ENCODE results near the gene PTPRD. TPM values are rescaled to one million over a fixed set of nuclear protein-coding genes. Genes with fewer than 3 reads are reported as not detected.

The PTPRD gene
- total and polyA plus RNA-seq, 9 of the 15 experiments (the other 6 are each of a cell fraction or from before 2014, with no cell fraction given), result 0.11 TPM; not detected in 8

GRCh38 chr9:8725635-8726034, 1887.2 kb downstream of the PTPRD start:
- H2AFZ ChIP-seq (ENCODE audit: low read depth, low read length), result no peak overlapping the region
- H3K9me1 ChIP-seq (ENCODE audit: control insufficient read depth, insufficient read depth, low read length), result no peaks in the 10 kb centered on the region
- H3K27ac ChIP-seq (ENCODE audit: extremely low read depth, low read depth, low read length), result no peak overlapping the region
- H3K79me2 ChIP-seq (ENCODE audit: control insufficient read depth, insufficient read depth, low read length), result no peaks in the 10 kb centered on the region
- BruUV-seq (replicated peaks), result no TSS peak
- H3K4me3 ChIP-seq, result no peak overlapping the region
- no peaks in the 10 kb centered on the region for H3K9me3 ChIP-seq (replicated peaks; ENCODE audit: control insufficient read depth, insufficient read depth, low read depth, low read length)
- FAIRE-seq, result no peak
- no peak for DNase-seq (ENCODE audit: extremely low read depth in 1 of 4, low spot score in 3 of 4)
- H3K4me1 ChIP-seq (replicated peaks in 1 of 2; ENCODE audit: control insufficient read depth in 2 of 2, insufficient read depth in 2 of 2, low read length in 2 of 2), result no peaks in the 10 kb centered on the region
- no peak overlapping the region for H3K4me2 ChIP-seq (ENCODE audit: insufficient read depth, low read length)
- intact Hi-C loops (cut with micrococcal nuclease), result no loop called here
- H4K20me1 ChIP-seq (replicated peaks; ENCODE audit: control insufficient read depth, insufficient read depth, low read length), result no peaks in the 10 kb centered on the region
- H3K9ac ChIP-seq (ENCODE audit: insufficient read depth in 1 of 2, low read depth in 2 of 2, low read length in 2 of 2), result no peak overlapping the region
- no peaks in the 10 kb centered on the region for H3K27me3 ChIP-seq (ENCODE audit: control insufficient read depth in 2 of 2, insufficient read depth in 2 of 2, low read length in 2 of 2)
- ChIA-PET POLR2A (no interaction called here), CTCF (ENCODE audit: low intra/inter-chr PET ratio) (no interaction called here)
- ATAC-seq, result no peak
- WGBS (ENCODE audit: insufficient coverage, low coverage, missing lambda C conversion rate), result 0% methylated on average over 1 of the region's 1 CpG
- H3K36me3 ChIP-seq (ENCODE audit: control insufficient read depth, insufficient read depth, low read length), result no peaks in the 10 kb centered on the region
- in situ Hi-C loops (cut with MboI), result no loop called here
- TF ChIP-seq, protein P1, sequence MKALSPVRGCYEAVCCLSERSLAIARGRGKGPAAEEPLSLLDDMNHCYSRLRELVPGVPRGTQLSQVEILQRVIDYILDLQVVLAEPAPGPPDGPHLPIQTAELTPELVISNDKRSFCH (CRISPR knock-in tag; IDR thresholded peaks at IDR 0.05), result no peak
- TF ChIP-seq, protein P1 (tag; IDR thresholded peaks at IDR 0.05), result no peak
- TF ChIP-seq ZKSCAN8 (CRISPR knock-in tag; IDR thresholded peaks at IDR 0.05), result no peak
- no peak for TF ChIP-seq MLLT1 (IDR thresholded peaks at IDR 0.05)
- TF ChIP-seq, protein P2, sequence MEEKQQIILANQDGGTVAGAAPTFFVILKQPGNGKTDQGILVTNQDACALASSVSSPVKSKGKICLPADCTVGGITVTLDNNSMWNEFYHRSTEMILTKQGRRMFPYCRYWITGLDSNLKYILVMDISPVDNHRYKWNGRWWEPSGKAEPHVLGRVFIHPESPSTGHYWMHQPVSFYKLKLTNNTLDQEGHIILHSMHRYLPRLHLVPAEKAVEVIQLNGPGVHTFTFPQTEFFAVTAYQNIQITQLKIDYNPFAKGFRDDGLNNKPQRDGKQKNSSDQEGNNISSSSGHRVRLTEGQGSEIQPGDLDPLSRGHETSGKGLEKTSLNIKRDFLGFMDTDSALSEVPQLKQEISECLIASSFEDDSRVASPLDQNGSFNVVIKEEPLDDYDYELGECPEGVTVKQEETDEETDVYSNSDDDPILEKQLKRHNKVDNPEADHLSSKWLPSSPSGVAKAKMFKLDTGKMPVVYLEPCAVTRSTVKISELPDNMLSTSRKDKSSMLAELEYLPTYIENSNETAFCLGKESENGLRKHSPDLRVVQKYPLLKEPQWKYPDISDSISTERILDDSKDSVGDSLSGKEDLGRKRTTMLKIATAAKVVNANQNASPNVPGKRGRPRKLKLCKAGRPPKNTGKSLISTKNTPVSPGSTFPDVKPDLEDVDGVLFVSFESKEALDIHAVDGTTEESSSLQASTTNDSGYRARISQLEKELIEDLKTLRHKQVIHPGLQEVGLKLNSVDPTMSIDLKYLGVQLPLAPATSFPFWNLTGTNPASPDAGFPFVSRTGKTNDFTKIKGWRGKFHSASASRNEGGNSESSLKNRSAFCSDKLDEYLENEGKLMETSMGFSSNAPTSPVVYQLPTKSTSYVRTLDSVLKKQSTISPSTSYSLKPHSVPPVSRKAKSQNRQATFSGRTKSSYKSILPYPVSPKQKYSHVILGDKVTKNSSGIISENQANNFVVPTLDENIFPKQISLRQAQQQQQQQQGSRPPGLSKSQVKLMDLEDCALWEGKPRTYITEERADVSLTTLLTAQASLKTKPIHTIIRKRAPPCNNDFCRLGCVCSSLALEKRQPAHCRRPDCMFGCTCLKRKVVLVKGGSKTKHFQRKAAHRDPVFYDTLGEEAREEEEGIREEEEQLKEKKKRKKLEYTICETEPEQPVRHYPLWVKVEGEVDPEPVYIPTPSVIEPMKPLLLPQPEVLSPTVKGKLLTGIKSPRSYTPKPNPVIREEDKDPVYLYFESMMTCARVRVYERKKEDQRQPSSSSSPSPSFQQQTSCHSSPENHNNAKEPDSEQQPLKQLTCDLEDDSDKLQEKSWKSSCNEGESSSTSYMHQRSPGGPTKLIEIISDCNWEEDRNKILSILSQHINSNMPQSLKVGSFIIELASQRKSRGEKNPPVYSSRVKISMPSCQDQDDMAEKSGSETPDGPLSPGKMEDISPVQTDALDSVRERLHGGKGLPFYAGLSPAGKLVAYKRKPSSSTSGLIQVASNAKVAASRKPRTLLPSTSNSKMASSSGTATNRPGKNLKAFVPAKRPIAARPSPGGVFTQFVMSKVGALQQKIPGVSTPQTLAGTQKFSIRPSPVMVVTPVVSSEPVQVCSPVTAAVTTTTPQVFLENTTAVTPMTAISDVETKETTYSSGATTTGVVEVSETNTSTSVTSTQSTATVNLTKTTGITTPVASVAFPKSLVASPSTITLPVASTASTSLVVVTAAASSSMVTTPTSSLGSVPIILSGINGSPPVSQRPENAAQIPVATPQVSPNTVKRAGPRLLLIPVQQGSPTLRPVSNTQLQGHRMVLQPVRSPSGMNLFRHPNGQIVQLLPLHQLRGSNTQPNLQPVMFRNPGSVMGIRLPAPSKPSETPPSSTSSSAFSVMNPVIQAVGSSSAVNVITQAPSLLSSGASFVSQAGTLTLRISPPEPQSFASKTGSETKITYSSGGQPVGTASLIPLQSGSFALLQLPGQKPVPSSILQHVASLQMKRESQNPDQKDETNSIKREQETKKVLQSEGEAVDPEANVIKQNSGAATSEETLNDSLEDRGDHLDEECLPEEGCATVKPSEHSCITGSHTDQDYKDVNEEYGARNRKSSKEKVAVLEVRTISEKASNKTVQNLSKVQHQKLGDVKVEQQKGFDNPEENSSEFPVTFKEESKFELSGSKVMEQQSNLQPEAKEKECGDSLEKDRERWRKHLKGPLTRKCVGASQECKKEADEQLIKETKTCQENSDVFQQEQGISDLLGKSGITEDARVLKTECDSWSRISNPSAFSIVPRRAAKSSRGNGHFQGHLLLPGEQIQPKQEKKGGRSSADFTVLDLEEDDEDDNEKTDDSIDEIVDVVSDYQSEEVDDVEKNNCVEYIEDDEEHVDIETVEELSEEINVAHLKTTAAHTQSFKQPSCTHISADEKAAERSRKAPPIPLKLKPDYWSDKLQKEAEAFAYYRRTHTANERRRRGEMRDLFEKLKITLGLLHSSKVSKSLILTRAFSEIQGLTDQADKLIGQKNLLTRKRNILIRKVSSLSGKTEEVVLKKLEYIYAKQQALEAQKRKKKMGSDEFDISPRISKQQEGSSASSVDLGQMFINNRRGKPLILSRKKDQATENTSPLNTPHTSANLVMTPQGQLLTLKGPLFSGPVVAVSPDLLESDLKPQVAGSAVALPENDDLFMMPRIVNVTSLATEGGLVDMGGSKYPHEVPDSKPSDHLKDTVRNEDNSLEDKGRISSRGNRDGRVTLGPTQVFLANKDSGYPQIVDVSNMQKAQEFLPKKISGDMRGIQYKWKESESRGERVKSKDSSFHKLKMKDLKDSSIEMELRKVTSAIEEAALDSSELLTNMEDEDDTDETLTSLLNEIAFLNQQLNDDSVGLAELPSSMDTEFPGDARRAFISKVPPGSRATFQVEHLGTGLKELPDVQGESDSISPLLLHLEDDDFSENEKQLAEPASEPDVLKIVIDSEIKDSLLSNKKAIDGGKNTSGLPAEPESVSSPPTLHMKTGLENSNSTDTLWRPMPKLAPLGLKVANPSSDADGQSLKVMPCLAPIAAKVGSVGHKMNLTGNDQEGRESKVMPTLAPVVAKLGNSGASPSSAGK (IDR thresholded peaks at IDR 0.05), result no peak
- TF ChIP-seq CBFA2T3 (IDR thresholded peaks at IDR 0.05), result no peak
- TF ChIP-seq SMARCA4 (IDR thresholded peaks at IDR 0.05), result no peak
- no peak for TF ChIP-seq TGIF2 (CRISPR knock-in tag; IDR thresholded peaks at IDR 0.05)
- TF ChIP-seq SIX5 (IDR thresholded peaks at IDR 0.05; ENCODE audit: borderline replicate concordance in 1 of 2, insufficient read depth in 1 of 2, low read depth in 1 of 2, low read length in 2 of 2), result no peak
- TF ChIP-seq PTBP1 (IDR thresholded peaks at IDR 0.05; ENCODE audit: low read depth, low read length), result no peak
- no peak for TF ChIP-seq CAMTA2 (CRISPR knock-in tag; conservative IDR thresholded peaks at IDR 0.05)
